DMS153 (cell line): Measurements from ENCODE around the gene FBXO33.
"Not testable (repeated sequence)": the region's sequence is repeated elsewhere in the genome, so short reads cannot be mapped to it uniquely, and the experiment has no call there.

Experiments used
- DNase-seq: peaks from one replicate; lab custom pipeline; 2025; lab: John Stamatoyannopoulos, UW

The FBXO33 gene

DNA sequence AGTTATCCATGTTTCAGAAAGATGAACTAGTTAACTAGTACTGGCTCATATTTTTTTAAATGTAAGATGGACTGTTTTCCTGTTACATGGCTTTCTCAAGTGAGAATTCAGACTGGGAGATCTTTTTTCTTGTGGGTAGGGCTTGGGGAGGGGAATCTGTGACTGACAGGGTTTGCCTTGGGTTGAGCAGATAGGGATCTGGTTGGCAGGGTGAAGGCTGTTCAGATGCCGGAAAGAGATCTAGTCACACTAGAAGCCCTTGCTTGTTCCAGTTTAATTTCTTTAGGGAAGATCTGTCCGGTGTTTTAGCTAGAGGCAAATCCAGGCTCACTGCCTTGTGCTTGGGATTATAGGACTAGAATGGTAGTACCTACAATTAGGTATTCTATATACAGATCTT, 63.2 kb downstream of the FBXO33 start:
- no peak for DNase-seq

DNA sequence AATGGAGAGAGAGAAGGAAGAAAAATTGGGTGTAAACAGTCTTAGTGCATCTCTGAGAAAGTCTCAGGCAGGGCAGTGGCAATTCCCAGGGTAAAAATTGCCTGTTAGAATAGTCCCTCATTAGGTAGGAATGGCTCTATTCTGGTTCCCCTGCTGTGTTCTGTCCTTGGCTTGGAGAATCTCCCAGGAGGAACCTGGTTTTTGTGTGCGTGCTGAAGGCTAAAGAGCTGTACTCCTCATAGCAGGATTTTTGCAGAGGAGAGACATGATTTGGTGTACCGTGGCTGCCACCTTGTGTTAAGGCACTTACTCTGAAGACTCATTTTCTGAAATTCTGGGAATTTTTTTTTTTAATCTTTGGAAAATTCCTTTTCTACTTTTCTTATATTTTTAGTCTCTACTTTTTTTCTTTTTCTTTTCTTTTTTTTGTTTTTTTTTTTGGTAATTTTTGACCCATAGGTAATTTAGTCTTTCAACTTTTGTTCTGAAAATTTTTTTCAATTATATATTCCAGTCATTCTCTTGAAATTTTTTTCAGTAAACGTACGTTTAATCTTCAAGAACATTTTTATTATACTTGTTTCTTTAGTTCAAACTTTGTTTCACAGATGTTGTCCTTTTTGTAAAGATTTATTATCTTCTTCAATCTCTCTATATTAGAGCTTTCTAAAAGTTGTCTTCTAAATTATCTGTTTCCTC, 63.8 kb downstream of the FBXO33 start:
- peak; percentile 48 for DNase-seq

DNA sequence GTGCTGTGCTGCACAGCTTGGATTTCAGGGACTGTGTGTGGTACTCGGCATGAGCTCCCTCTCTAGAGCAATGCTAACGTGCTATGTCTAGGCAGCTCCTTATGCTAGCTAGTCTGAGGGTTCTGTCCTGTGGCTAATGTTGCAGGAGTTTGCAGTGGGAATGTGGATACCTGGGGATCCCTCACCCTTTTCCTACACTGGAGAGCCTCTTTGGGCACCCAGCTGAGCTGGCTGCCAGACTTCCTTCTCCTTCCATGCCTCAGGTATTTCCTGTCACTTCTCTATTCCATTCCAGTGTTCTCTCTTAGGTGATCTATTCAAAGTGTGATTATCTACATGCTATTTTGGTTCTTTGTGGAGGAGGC, 64.9 kb downstream of the FBXO33 start:
- no peak for DNase-seq

DNA sequence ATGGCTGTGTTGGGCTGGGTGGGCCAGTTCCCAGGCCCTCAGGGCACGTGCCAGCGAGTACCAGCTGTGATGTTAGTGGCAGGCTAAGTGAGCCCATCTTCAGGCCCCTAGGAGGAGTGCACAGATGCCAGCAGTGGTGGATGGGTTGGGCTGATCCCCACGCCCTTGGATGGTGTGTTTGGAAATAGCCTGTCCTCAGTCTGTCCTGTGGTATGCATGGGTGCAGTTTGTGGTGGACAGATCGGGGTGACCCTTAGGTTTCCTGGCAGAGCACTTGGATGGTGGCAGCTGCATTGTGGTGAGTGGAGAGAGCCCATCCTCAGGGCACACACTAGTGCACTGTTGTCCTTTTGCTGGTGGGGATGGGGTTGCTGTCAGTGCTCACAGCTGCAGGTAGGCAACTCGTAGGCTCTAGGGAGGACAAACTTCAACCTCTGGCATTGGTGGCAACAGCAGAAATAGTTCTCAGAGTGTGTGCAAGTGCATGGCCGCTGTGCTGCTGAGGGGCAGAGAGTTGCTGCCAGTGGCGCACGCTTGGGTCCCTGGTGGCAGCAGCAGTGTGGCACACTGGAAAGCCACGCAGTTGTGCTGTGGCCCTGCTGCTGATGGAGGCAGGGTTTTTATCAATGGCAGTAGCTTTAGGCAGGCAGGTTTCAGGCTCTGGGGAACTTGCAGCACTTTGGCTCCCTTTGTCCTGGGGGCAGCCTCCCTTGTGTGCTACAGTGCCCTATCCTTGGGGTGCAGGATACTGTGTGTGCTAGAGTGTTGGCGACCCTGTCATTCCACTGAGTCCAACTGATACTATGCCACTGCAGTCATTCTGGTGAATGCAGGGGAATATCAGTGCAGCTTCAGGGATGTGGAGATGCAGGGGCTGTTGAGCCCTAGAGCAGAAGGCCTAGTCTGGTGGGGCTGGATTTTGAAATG, 65.5 kb downstream of the FBXO33 start:
- no peak for DNase-seq

DNA sequence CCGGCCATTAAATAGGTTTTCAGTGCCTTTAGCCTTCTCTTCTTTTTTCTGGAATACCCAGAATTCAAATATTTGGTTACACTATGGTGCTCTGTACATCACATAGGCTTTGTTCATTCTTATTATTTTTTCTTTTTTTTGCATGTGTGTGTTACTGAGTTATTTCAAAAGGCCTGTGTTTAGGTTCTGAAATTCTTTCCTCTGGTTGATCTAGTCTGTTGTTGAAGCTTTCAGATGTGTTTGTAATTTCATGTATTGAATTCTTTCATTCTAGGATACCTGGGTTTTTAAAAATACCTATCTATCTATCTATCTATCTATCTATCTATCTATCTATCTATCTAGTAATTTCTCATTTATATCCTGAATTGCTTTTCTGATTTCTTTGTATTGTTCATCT, 66.9 kb downstream of the FBXO33 start:
- DNase-seq: no peak

DNA sequence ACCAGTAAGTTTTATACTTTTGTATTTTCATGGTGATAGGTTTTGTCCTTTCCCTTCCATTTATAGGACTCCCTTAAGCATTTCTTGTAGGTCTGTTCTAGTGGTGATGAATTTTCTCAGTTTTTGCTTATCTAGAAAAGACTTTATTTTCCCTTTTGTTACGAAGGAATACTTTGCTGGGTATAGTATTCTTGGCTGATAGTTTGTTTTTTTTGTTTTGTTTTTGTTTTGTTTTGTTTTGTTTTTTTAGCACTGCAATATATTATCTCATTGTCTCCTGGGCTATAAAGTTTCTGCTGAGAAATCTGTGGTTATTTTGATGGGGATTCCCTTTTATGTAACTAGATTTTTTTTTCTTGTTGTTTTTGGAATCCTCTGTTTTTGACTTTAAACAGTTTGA, 67.7 kb downstream of the FBXO33 start:
- no peak for DNase-seq

DNA sequence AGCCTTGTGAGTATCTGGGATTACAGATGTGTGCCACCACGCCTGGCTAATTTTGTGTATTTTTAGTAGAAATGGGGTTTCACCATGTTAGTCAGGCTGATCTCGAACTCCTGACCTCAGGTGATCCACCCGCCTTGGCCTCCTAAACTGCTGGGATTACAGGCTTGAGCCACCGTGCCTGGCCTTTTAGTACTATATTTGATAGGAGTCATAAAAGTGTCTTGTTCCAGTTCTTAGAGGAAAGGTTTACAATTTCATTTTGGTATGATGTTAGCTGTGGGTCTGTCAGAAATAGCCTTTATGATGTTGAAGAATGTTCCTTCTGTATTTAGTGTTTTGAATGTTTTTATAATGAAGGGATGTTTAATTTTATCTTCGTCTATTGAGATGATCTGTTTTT, 70.7 kb downstream of the FBXO33 start:
- DNase-seq: not testable (repeated sequence)

DNA sequence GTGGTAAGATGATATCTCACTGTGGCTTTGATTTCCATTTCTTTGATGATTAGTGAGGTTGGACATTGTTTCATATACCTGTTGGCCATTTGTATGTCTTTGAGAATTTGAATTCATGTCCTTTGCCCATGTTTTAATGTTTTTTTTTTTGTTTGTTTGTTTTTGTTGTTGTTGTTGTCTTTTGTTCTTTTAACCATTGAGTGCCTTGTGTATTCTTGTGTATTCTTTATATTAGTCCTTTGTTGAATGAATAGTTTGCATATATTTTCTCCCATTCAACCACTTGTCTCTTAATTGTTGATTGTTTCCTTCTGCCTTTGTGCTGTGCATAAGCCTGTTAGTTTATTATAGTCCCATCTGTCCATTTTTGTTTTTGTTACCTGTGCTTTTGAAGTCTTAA, 71.9 kb downstream of the FBXO33 start:
- DNase-seq: no peak

DNA sequence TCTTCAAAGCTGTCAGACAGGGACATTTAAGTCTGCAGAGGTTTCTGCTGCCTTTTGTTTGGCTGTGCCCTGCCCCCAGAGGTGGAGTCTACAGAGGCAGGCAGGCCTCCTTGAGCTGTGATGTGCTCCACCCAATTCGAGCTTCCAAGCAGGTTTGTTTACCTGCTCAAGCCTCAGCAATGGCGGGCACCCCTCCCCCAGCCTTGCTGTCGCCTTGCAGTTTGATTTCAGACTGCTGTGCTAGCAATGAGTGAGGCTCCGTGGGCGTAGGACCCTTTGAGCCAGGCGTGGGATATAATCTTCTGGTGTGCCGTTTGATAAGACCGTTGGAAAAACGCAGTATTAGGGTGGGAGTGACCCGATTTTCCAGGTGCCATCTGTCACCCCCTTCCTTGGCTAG, 73.2 kb downstream of the FBXO33 start:
- DNase-seq: not testable (repeated sequence)

DNA sequence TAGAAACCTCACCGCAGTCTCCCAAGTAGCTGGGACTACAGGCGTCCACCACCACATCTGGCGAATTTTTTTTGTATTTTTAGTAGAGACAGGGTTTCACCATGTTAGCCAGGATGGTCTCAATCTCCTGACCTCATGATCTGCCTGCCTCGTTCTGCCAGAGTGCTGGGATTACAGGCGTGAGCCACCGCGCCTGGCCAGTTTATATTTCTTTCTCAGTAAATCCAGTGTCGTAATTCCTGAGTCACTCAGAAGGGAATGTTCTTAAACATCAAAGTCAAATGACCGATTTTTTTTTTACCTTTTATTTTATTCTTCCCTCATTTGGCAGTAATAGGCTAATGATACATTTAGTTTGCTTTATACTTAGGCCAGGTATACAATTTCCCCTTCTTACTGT, 80.5 kb downstream of the FBXO33 start:
- no peak for DNase-seq

DNA sequence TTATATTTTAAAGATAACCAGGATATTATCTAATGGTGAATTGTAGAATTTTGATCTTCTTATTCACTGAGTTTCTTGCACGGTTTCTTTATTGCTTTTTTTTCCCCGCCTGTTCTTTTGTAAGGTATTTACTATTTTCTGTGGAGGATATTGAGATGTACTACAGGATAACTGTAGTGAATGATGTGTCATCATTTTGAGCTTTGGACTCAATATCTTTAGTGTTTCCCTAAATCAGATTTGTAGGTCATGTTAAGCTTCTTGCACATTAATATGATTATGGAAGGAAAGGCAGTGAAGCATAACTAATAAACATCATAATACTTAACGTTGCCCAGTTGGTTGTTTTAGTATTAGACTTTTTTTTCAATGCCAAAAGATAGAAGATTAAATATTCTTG, 81.4 kb downstream of the FBXO33 start:
- no peak for DNase-seq
